GM20431 (cell line): ENCODE results near the gene NUBP1.
"Not testable (repeated sequence)": the region's sequence is repeated elsewhere in the genome, so short reads cannot be mapped to it uniquely, and the experiment has no call there.

Experiments
- in situ Hi-C: fragments of 300-500 bp; cut with MseI, MboI; formaldehyde crosslinking; loops from one replicate; pipeline ENCODE4 v1.15.0; 2020; ENCODE audit warnings: low sequenced_read_pairs; ENCODE audit not compliant: unreplicated experiment

NUBP1 gene

GRCh38 chr16:10782628-10783027 is 39.0 kb downstream of the NUBP1 start:
- in situ Hi-C loops, result no loop called here

GRCh38 chr16:10787304-10787703 is 43.7 kb downstream of the NUBP1 start:
- in situ Hi-C loops, result no loop called here

GRCh38 chr16:10788630-10789029 is 45.0 kb downstream of the NUBP1 start:
- in situ Hi-C loops, result not testable (repeated sequence)

- in situ Hi-C loops, result no loop called here
These were observed 47.4 kb downstream of the NUBP1 start for GRCh38 chr16:10791048-10791447.

GRCh38 chr16:10799736-10800135 is 56.1 kb downstream of the NUBP1 start:
- in situ Hi-C loops, result no loop called here

GRCh38 chr16:10805334-10805733 is 61.7 kb downstream of the NUBP1 start:
- in situ Hi-C loops, result no loop called here

GRCh38 chr16:10806698-10807097 is 63.1 kb downstream of the NUBP1 start:
- in situ Hi-C loops, result no loop called here

GRCh38 chr16:10808218-10808617 is 64.6 kb downstream of the NUBP1 start:
- in situ Hi-C loops, result no loop called here

- in situ Hi-C loops, result no loop called here
These were observed 65.2 kb downstream of the NUBP1 start for GRCh38 chr16:10808850-10809249.

- in situ Hi-C loops, result no loop called here
These were observed 66.1 kb downstream of the NUBP1 start for GRCh38 chr16:10809706-10810105.

- in situ Hi-C loops, result no loop called here
These were observed 68.9 kb downstream of the NUBP1 start for GRCh38 chr16:10812312-10813098.

- in situ Hi-C loops, result no loop called here
These were observed 69.4 kb downstream of the NUBP1 start for GRCh38 chr16:10813099-10813455.

GRCh38 chr16:10817514-10817913 is 73.9 kb downstream of the NUBP1 start:
- in situ Hi-C loops, result no loop called here

GRCh38 chr16:10817963-10818941 is 74.6 kb downstream of the NUBP1 start, which contains the start of gene TVP23A:
Gene TVP23A, minus strand, starts transcription at chr16:10818794. Its CDS starts 301 bp downstream, at chr16:10818493.
- in situ Hi-C loops, result no loop called here
